Keratinocyte (primary cell): Measurements from ENCODE around the gene PRPF39. TPM values are rescaled to one million over a fixed set of nuclear protein-coding genes. Genes with fewer than 3 reads are reported as not detected.

Experiments
- DNase-seq: peaks from one replicate; pipeline ENCODE4 v3.0.0-alpha.2; 2011; ENCODE audit warnings: low read depth, missing footprints, low spot score
- FAIRE-seq: peaks from 2 replicates; lab custom pipeline; 2011; peaks lifted over from hg19 to GRCh38; lab: Jason Lieb, UNC
- H2AFZ ChIP-seq: 2 replicates; pipeline ENCODE4 v1.6.0; 2012; ENCODE audit warnings: low read length, control low read depth, inconsistent platforms; ENCODE audit not compliant: control insufficient read depth
- H3K27ac ChIP-seq: 2 replicates; pipeline ENCODE4 v1.5.1; 2011; ENCODE audit warnings: low read length; ENCODE audit not compliant: control insufficient read depth, insufficient read depth
- H3K27me3 ChIP-seq: 3 replicates; pipeline ENCODE4 v1.6.0; 2011; ENCODE audit warnings: low read length; ENCODE audit not compliant: control insufficient read depth, insufficient read depth; ENCODE audit errors: extremely low read depth
- H3K36me3 ChIP-seq, 2 experiments: 2 replicates in 1 of 2; 3 replicates in 1 of 2; pipeline ENCODE4 v1.5.1; 2011; ENCODE audit warnings: low read length in 2 of 2, mild to moderate bottlenecking in 1 of 2; ENCODE audit not compliant: control insufficient read depth in 2 of 2, insufficient read depth in 2 of 2; ENCODE audit errors: extremely low read depth in 1 of 2
- H3K4me1 ChIP-seq: 3 replicates; pipeline ENCODE4 v1.5.1; 2011; ENCODE audit warnings: low read length; ENCODE audit not compliant: control insufficient read depth, insufficient read depth; ENCODE audit errors: extremely low read depth
- H3K4me2 ChIP-seq: 3 replicates; pipeline ENCODE4 v1.6.0; 2011; ENCODE audit warnings: low read depth, low read length; ENCODE audit not compliant: control insufficient read depth, insufficient read depth; ENCODE audit errors: extremely low read depth
- H3K4me3 ChIP-seq, 3 experiments: fragments of 200-600 bp in 1 of 3; sonication (generic) in 1 of 3; 2 replicates in 2 of 3; 3 replicates in 1 of 3; pipeline ENCODE4 v1.5.1; 2011 to 2016; ENCODE audit warnings: low read length in 3 of 3, mild to moderate bottlenecking in 3 of 3, control low read depth in 2 of 3, inconsistent platforms in 1 of 3, low read depth in 1 of 3, mixed read lengths in 1 of 3, mixed run types in 1 of 3, moderate library complexity in 1 of 3; ENCODE audit not compliant: control insufficient read depth in 2 of 3, insufficient read depth in 2 of 3; ENCODE audit errors: extremely low read depth in 1 of 3
- H3K79me2 ChIP-seq: 2 replicates; pipeline ENCODE4 v1.6.0; 2012; ENCODE audit warnings: low read length; ENCODE audit not compliant: control insufficient read depth, insufficient read depth
- H3K9ac ChIP-seq: 3 replicates; pipeline ENCODE4 v1.6.0; 2011; ENCODE audit warnings: low read length; ENCODE audit not compliant: control insufficient read depth, insufficient read depth; ENCODE audit errors: extremely low read depth
- H3K9me1 ChIP-seq: 3 replicates; pipeline ENCODE4 v1.6.0; 2011; ENCODE audit warnings: low read length; ENCODE audit not compliant: control insufficient read depth, insufficient read depth; ENCODE audit errors: extremely low read depth
- H3K9me3 ChIP-seq: 2 replicates; pipeline ENCODE4 v1.5.1; 2012; ENCODE audit warnings: low read depth, low read length; ENCODE audit not compliant: control insufficient read depth
- H4K20me1 ChIP-seq: 3 replicates; pipeline ENCODE4 v1.6.0; 2011; ENCODE audit warnings: low read length; ENCODE audit not compliant: control insufficient read depth, insufficient read depth; ENCODE audit errors: extremely low read depth
- EZH2 ChIP-seq: IDR thresholded peaks from one replicate; pipeline ENCODE4 v1.6.1; 2012; ENCODE audit warnings: inconsistent platforms, mild to moderate bottlenecking, low read length, moderate library complexity
- dilution Hi-C: fragments of 300-500 bp; cut with MboI; formaldehyde crosslinking; loops from one replicate; pipeline ENCODE4 v1.7.0; 2020; ENCODE audit warnings: low sequenced_read_pairs; ENCODE audit not compliant: extremely low pct_ligation_motif_present
- polyA plus RNA-seq, 5 experiments: library from polyadenylated mRNA; depleted of rRNA in 3 of 5; stranded (reverse) in 3 of 5; stranded (forward) in 1 of 5; unstranded in 1 of 5; fragments of >200 nt; gene quantifications; 1 replicate in 1 of 5; 2 replicates in 3 of 5; 3 replicates in 1 of 5; pipeline versions ENCODE4 v1.2.1 to v1.2.3, GENCODE V29; 2011 to 2012; ENCODE audit warnings: missing spikeins in 2 of 5, low read depth in 1 of 5, low replicate concordance in 1 of 5
- TF ChIP-seq, protein P1 (sequence below), 3 experiments: IDR thresholded peaks in 1 of 3; conservative IDR thresholded peaks in 1 of 3; optimal IDR thresholded peaks in 1 of 3; 2 replicates in 2 of 3; 3 replicates in 1 of 3; pipeline versions ENCODE3 to v1.5.1; 2011; ENCODE audit warnings: low read length in 3 of 3, mild to moderate bottlenecking in 3 of 3, moderate library complexity in 2 of 3, control low read depth in 1 of 3, inconsistent platforms in 1 of 3; ENCODE audit not compliant: insufficient read depth in 2 of 3; ENCODE audit errors: extremely low read depth in 1 of 3

PRPF39 gene
- polyA plus RNA-seq, 1 donor (not counting 4 experiments of a cell fraction or from before 2014, with no cell fraction given) = 45.5 TPM

DNA sequence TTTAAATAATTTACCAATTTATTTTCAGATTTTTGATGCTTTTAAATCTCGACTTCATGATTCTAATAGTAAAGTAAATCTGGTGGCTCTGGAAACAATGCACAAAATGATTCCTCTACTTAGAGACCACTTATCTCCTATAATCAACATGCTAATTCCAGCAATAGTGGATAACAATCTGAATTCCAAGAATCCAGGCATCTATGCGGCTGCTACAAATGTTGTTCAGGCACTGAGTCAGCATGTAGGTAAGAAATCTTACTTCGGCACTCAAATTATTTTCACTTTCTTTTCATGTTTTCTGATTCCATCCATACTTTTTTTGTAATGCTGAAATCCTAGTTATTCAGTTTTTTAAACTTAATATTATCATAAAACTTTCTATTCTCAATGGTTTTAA, 15.5 kb upstream of the PRPF39 start:
- no peak for TF ChIP-seq EZH2
- TF ChIP-seq, protein P1, sequence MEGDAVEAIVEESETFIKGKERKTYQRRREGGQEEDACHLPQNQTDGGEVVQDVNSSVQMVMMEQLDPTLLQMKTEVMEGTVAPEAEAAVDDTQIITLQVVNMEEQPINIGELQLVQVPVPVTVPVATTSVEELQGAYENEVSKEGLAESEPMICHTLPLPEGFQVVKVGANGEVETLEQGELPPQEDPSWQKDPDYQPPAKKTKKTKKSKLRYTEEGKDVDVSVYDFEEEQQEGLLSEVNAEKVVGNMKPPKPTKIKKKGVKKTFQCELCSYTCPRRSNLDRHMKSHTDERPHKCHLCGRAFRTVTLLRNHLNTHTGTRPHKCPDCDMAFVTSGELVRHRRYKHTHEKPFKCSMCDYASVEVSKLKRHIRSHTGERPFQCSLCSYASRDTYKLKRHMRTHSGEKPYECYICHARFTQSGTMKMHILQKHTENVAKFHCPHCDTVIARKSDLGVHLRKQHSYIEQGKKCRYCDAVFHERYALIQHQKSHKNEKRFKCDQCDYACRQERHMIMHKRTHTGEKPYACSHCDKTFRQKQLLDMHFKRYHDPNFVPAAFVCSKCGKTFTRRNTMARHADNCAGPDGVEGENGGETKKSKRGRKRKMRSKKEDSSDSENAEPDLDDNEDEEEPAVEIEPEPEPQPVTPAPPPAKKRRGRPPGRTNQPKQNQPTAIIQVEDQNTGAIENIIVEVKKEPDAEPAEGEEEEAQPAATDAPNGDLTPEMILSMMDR (optimal IDR thresholded peaks at IDR 0.05 in 1 of 3, IDR thresholded peaks at IDR 0.05 in 1 of 3, conservative IDR thresholded peaks at IDR 0.05 in 1 of 3; ENCODE audit: extremely low read depth in 1 of 3, insufficient read depth in 2 of 3, low read length in 3 of 3) = no peak

DNA sequence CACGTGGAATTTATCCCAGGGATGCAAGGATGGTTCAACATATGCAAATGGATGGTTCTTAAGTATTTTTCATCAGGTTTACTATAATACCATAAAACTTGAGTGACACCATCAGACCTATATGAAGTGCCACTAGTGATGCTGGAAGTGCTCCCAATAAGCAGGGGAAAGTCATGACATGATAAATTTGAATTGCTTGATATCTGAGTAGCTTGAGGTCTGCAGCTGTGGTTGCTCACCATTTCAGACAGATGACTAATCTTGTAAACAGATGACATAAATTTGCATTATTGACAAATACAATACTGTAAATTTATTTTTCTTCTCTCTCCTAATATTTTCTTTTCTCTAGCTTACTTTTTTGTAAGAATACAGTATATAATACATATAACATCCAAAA, 13.7 kb upstream of the PRPF39 start:
- no peaks in the 10 kb centered on the region for H3K27me3 ChIP-seq
- H3K36me3 ChIP-seq = peaks cover 0 to 1% of the 10 kb centered on the region in 2 experiments
- FAIRE-seq (no peak), DNase-seq (no peak)
- no peaks in the 10 kb centered on the region for H3K4me1 ChIP-seq
- no peak overlapping the region for H2AFZ ChIP-seq
- dilution Hi-C loops = no loop called here
- TF ChIP-seq, protein P1 (optimal IDR thresholded peaks at IDR 0.05 in 1 of 3, IDR thresholded peaks at IDR 0.05 in 1 of 3, conservative IDR thresholded peaks at IDR 0.05 in 1 of 3; ENCODE audit: extremely low read depth in 1 of 3, insufficient read depth in 2 of 3, low read length in 3 of 3) = no peak
- TF ChIP-seq EZH2 = no peak
- H3K9me3 ChIP-seq = no peaks in the 10 kb centered on the region
- H3K4me3 ChIP-seq = no peak overlapping the region
- H3K9me1 ChIP-seq = no peaks in the 10 kb centered on the region
- H3K79me2 ChIP-seq = no peaks in the 10 kb centered on the region
- no peak overlapping the region for H3K4me2 ChIP-seq
- H4K20me1 ChIP-seq = no peaks in the 10 kb centered on the region
- H3K9ac ChIP-seq = no peak overlapping the region
- H3K27ac ChIP-seq = no peak overlapping the region

More for the DNA sequence above, 15.5 kb upstream of the PRPF39 start:
- Histone ChIP-seq H3K9me1 (no peaks in the 10 kb centered on the region), H3K4me3 (no peak overlapping the region), H2AFZ (no peak overlapping the region), H3K36me3 (peaks cover 0 to 1% of the 10 kb centered on the region in 2 experiments), H3K9me3 (no peaks in the 10 kb centered on the region), H3K4me2 (no peak overlapping the region), H3K27me3 (no peaks in the 10 kb centered on the region), H3K4me1 (no peaks in the 10 kb centered on the region), H3K79me2 (no peaks in the 10 kb centered on the region), H3K27ac (no peak overlapping the region), H4K20me1 (no peaks in the 10 kb centered on the region), H3K9ac (no peak overlapping the region)
- dilution Hi-C loops = no loop called here
- FAIRE-seq (no peak), DNase-seq (no peak)
